SH-SY5Y (cell line): ENCODE data around the gene JKAMP.

Source experiments
- GATA2 ChIP-seq: IDR thresholded peaks from 2 replicates; pipeline ENCODE4 v1.6.1; 2011; ENCODE audit warnings: mild to moderate bottlenecking, low read depth, low read length
- GATA3 ChIP-seq: IDR thresholded peaks from 2 replicates; pipeline ENCODE4 v1.6.1; 2011; ENCODE audit warnings: low read depth, mild to moderate bottlenecking, low read length, moderate library complexity

DNA sequence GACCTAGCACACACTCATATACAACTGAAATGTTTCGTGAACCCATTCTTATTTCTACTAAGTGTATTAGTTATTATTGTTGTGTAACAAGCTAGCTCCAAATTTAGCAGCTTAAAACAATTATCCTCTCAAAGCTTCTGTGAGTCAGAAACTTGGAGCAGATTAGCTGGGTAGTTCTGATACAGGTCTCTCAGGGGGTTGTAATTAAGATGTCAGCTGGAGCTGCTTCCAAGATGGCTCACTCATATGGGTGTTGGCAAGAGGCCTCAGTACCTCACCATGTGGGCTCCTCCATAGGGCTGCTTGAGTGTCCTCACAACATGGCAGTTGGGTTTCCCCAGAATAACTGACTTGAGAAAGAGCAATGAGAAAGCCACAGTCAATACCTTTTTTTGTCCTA lies 28.9 kb upstream of the JKAMP start:
- TF ChIP-seq GATA3 (no peak), GATA2 (no peak)
